Left lung (tissue), 10 donors: ENCODE measurements around the gene PLEKHB1. TPM values are rescaled to one million over a fixed set of nuclear protein-coding genes. Genes with fewer than 3 reads are reported as not detected.

Source experiments
- ATAC-seq: fragments of 200-7000 bp; cut with Tn5 transposase; one replicate; pipeline ENCODE4 v1.9.1; 2020; ENCODE audit warnings: moderate library complexity
- DNase-seq, 4 donors: peaks; one replicate each; pipeline ENCODE4 v3.0.0-alpha.2; 2013 to 2020
- H3K27ac ChIP-seq, 2 donors: fragments of 200-600 bp; sonication (generic) in 1 of 2; one replicate each; pipeline versions ENCODE4 v1.5.0 to v1.8.0; 2020 to 2021
- H3K27me3 ChIP-seq, 2 donors: fragments of 200-600 bp; sonication (generic) in 1 of 2; one replicate each; pipeline versions ENCODE4 v1.5.0 to v1.8.0; 2020 to 2021
- H3K36me3 ChIP-seq, 2 donors: fragments of 200-600 bp; sonication (generic) in 1 of 2; one replicate each; pipeline versions ENCODE4 v1.5.0 to v1.8.0; 2020 to 2021
- H3K4me1 ChIP-seq, 2 donors: fragments of 200-600 bp; one replicate each; pipeline ENCODE4 v1.8.0; 2021
- H3K4me3 ChIP-seq, 2 donors: fragments of 200-600 bp; sonication (generic) in 1 of 2; one replicate each; pipeline versions ENCODE4 v1.5.0 to v1.8.0; 2020 to 2021; ENCODE audit warnings: mild to moderate bottlenecking in 1 of 2
- H3K9me3 ChIP-seq, 2 donors: fragments of 200-600 bp; sonication (generic) in 1 of 2; one replicate each; pipeline versions ENCODE4 v1.5.0 to v1.8.0; 2020 to 2021
- CTCF ChIP-seq, 2 donors: fragments of 200-600 bp; sonication (generic) in 1 of 2; IDR thresholded peaks; one replicate each; pipeline versions ENCODE4 v1.5.0 to v1.8.0; 2021; ENCODE audit warnings: antibody characterized with exemption in 2 of 2
- intact Hi-C, 2 donors: fragments of 100-400 bp; cut with DNase I; formaldehyde crosslinking; loops; one replicate each; pipeline versions ENCODE4 v1.11.2 to v1.14.2; 2022
- polyA plus RNA-seq, 6 donors: library from polyadenylated mRNA; unstranded; fragments of 120-200 nt; gene quantifications; one replicate each; pipeline ENCODE4 v1.2.1, GENCODE V29; 2013; ENCODE audit not compliant: insufficient read length in 6 of 6
- total RNA-seq, 2 donors: library from RNA; stranded (reverse); fragmentation: NEBNext Ultra II Directional; extraction: Animal tissue kit (Norgen Biotek cat#: 25700); gene quantifications; one replicate each; pipeline ENCODE4 v1.2.1, GENCODE V29; 2021
- donor health status: DM: no; HTN: yes; CAD: no.
- donor health status: DM: no; HTN: no; CAD: no.

The PLEKHB1 gene
- total and polyA plus RNA-seq, 8 donors, result 8.8 to 37.9 (median 16.0) TPM

- intact Hi-C loops, result loop anchor here in 1 of 2 donors (10.0 kb wide), 1 partner anchor 259 kb away; no protein-coding TSS in a partner anchor
Measured at GRCh38 chr11:73653996-73654395, 7.6 kb downstream of the PLEKHB1 start.

GRCh38 chr11:73654482-73655021 lies 8.2 kb downstream of the PLEKHB1 start:
- H3K9me3 ChIP-seq, result no peaks in the 10 kb centered on the region
- H3K4me1 ChIP-seq, result no peaks in the 10 kb centered on the region
- no peaks in the 10 kb centered on the region for H3K36me3 ChIP-seq
- intact Hi-C loops, result loop anchor here in 1 of 2 donors (10.0 kb wide), 1 partner anchor 260 kb away; no protein-coding TSS in a partner anchor
- ATAC-seq (no peak), DNase-seq (no peak)
- no peak overlapping the region for H3K27ac ChIP-seq
- no peak overlapping the region for H3K4me3 ChIP-seq
- TF ChIP-seq CTCF (IDR thresholded peaks at IDR 0.05), result no peak
- no peaks in the 10 kb centered on the region for H3K27me3 ChIP-seq

More at GRCh38 chr11:73653996-73654395, 7.6 kb downstream of the PLEKHB1 start:
- Histone ChIP-seq H3K4me1 (no peaks in the 10 kb centered on the region), H3K27me3 (no peaks in the 10 kb centered on the region), H3K36me3 (no peaks in the 10 kb centered on the region), H3K4me3 (no peak overlapping the region), H3K27ac (no peak overlapping the region), H3K9me3 (no peaks in the 10 kb centered on the region)
- ATAC-seq, result no peak
- DNase-seq, result no peak
- TF ChIP-seq CTCF (IDR thresholded peaks at IDR 0.05), result no peak

- DNase-seq (no peak), ATAC-seq (no peak)
- no peak for TF ChIP-seq CTCF (IDR thresholded peaks at IDR 0.05)
- peaks cover 0 to 4% of the 10 kb centered on the region in 2 donors for H3K4me1 ChIP-seq
- no peaks in the 10 kb centered on the region for H3K9me3 ChIP-seq
- H3K27me3 ChIP-seq, result no peaks in the 10 kb centered on the region
- H3K36me3 ChIP-seq, result no peaks in the 10 kb centered on the region
- no peak overlapping the region for H3K4me3 ChIP-seq
- H3K27ac ChIP-seq, result no peak overlapping the region
- intact Hi-C loops, result loop anchor here in 1 of 2 donors (10.0 kb wide), 1 partner anchor 261 kb away; no protein-coding TSS in a partner anchor
Measured at GRCh38 chr11:73655686-73656085, 9.3 kb downstream of the PLEKHB1 start.

GRCh38 chr11:73656985-73657384 lies 10.6 kb downstream of the PLEKHB1 start:
- Histone ChIP-seq H3K36me3 (no peaks in the 10 kb centered on the region), H3K9me3 (no peaks in the 10 kb centered on the region), H3K4me3 (no peak overlapping the region), H3K27ac (no peak overlapping the region), H3K4me1 (peaks cover 6 to 15% of the 10 kb centered on the region in 2 donors), H3K27me3 (no peaks in the 10 kb centered on the region)
- TF ChIP-seq CTCF (IDR thresholded peaks at IDR 0.05), result no peak
- intact Hi-C loops, result loop anchor here in 1 of 2 donors (10.0 kb wide), 1 partner anchor 262 kb away; no protein-coding TSS in a partner anchor
- ATAC-seq (no peak), DNase-seq (no peak)

- TF ChIP-seq CTCF (IDR thresholded peaks at IDR 0.05), result no peak
- H3K4me3 ChIP-seq, result no peak overlapping the region
- H3K36me3 ChIP-seq, result no peaks in the 10 kb centered on the region
- H3K4me1 ChIP-seq, result peaks cover 6 to 32% of the 10 kb centered on the region in 2 donors
- ATAC-seq, result no peak
- DNase-seq, result peak in 1 of 4 donors; percentile 18
- no peaks in the 10 kb centered on the region for H3K27me3 ChIP-seq
- H3K27ac ChIP-seq, result no peak overlapping the region
- no peaks in the 10 kb centered on the region for H3K9me3 ChIP-seq
- intact Hi-C loops, result loop anchor here in 1 of 2 donors (10.0 kb wide), 1 partner anchor 265 kb away; no protein-coding TSS in a partner anchor
Measured at GRCh38 chr11:73659961-73660360, 13.6 kb downstream of the PLEKHB1 start.
